Measurements from ENCODE around the gene KLF5.

KLF5 gene

GRCh38 chr13:73106513-73107178 lies 47.8 kb downstream of the KLF5 start:
- Histone ChIP-seq H3K27ac (no peak overlapping the region), H3K27me3 (ENCODE audit: insufficient read depth, low read depth) (no peaks in the 10 kb centered on the region), H3K4me3 (IDR thresholded peaks at IDR 0.05; ENCODE audit: insufficient read depth, low read depth, low read length) (no peak overlapping the region), H3K36me3 (ENCODE audit: insufficient read depth) (no peaks in the 10 kb centered on the region), H3K4me2 (no peak overlapping the region), H3K4me1 (ENCODE audit: low read depth, poor library complexity, severe bottlenecking) (no peaks in the 10 kb centered on the region), H3K9ac (no peak overlapping the region), H3K79me2 (ENCODE audit: insufficient read depth, low read depth) (no peaks in the 10 kb centered on the region), H2AFZ (ENCODE audit: low read depth) (no peak overlapping the region), H4K20me1 (ENCODE audit: insufficient read depth) (no peaks in the 10 kb centered on the region)
- no peak for TF ChIP-seq CTCF (conservative IDR thresholded peaks at IDR 0.05; ENCODE audit: low read depth, low read length)

GRCh38 chr13:73107481-73107880 lies 48.7 kb downstream of the KLF5 start:
- no peak for TF ChIP-seq CTCF (conservative IDR thresholded peaks at IDR 0.05; ENCODE audit: low read depth, low read length)
- Histone ChIP-seq H3K4me3 (IDR thresholded peaks at IDR 0.05; ENCODE audit: insufficient read depth, low read depth, low read length) (no peak overlapping the region), H3K27me3 (ENCODE audit: insufficient read depth, low read depth) (no peaks in the 10 kb centered on the region), H3K4me1 (ENCODE audit: low read depth, poor library complexity, severe bottlenecking) (no peaks in the 10 kb centered on the region), H3K4me2 (no peak overlapping the region), H3K36me3 (ENCODE audit: insufficient read depth) (no peaks in the 10 kb centered on the region), H3K79me2 (ENCODE audit: insufficient read depth, low read depth) (no peaks in the 10 kb centered on the region), H4K20me1 (ENCODE audit: insufficient read depth) (no peaks in the 10 kb centered on the region), H3K27ac (no peak overlapping the region), H3K9ac (no peak overlapping the region), H2AFZ (ENCODE audit: low read depth) (no peak overlapping the region)

GRCh38 chr13:73107970-73108369 lies 49.2 kb downstream of the KLF5 start:
- Histone ChIP-seq H3K27me3 (ENCODE audit: insufficient read depth, low read depth) (no peaks in the 10 kb centered on the region), H3K9ac (no peak overlapping the region), H2AFZ (ENCODE audit: low read depth) (no peak overlapping the region), H3K4me2 (no peak overlapping the region), H3K4me3 (IDR thresholded peaks at IDR 0.05; ENCODE audit: insufficient read depth, low read depth, low read length) (no peak overlapping the region), H3K4me1 (ENCODE audit: low read depth, poor library complexity, severe bottlenecking) (no peaks in the 10 kb centered on the region), H3K36me3 (ENCODE audit: insufficient read depth) (no peaks in the 10 kb centered on the region), H3K27ac (no peak overlapping the region), H3K79me2 (ENCODE audit: insufficient read depth, low read depth) (no peaks in the 10 kb centered on the region), H4K20me1 (ENCODE audit: insufficient read depth) (no peaks in the 10 kb centered on the region)
- no peak for TF ChIP-seq CTCF (conservative IDR thresholded peaks at IDR 0.05; ENCODE audit: low read depth, low read length)

- H3K27me3 ChIP-seq (ENCODE audit: insufficient read depth, low read depth) = no peaks in the 10 kb centered on the region
- H3K36me3 ChIP-seq (ENCODE audit: insufficient read depth) = no peaks in the 10 kb centered on the region
- no peak overlapping the region for H3K9ac ChIP-seq
- no peaks in the 10 kb centered on the region for H3K79me2 ChIP-seq (ENCODE audit: insufficient read depth, low read depth)
- no peak overlapping the region for H3K4me3 ChIP-seq (IDR thresholded peaks at IDR 0.05; ENCODE audit: insufficient read depth, low read depth, low read length)
- H4K20me1 ChIP-seq (ENCODE audit: insufficient read depth) = no peaks in the 10 kb centered on the region
- no peak overlapping the region for H3K27ac ChIP-seq
- no peak overlapping the region for H3K4me2 ChIP-seq
- H3K4me1 ChIP-seq (ENCODE audit: low read depth, poor library complexity, severe bottlenecking) = no peaks in the 10 kb centered on the region
- no peak for TF ChIP-seq CTCF (conservative IDR thresholded peaks at IDR 0.05; ENCODE audit: low read depth, low read length)
- no peak overlapping the region for H2AFZ ChIP-seq (ENCODE audit: low read depth)
Observed at GRCh38 chr13:73109288-73109899, 50.6 kb downstream of the KLF5 start.

All from KMS-11 (cell line).